Liver (tissue), 3 donors: Measurements from ENCODE around the gene TMEM255A.

ENCODE experiments used
- EGR1 ChIP-seq, 2 donors: IDR thresholded peaks; 2 replicates each; pipeline ENCODE4 v1.6.1; 2016 to 2018; ENCODE audit warnings: antibody characterized with exemption in 2 of 2, low read depth in 2 of 2
- GABPA ChIP-seq, 2 donors: IDR thresholded peaks in 1 of 2; conservative IDR thresholded peaks in 1 of 2; 2 replicates each; pipeline ENCODE4 v1.6.1; 2016; ENCODE audit warnings: antibody characterized with exemption in 2 of 2, mild to moderate bottlenecking in 1 of 2, moderate library complexity in 1 of 2
- HNF4G ChIP-seq: IDR thresholded peaks from 2 replicates; pipeline ENCODE4 v1.6.1; 2016; ENCODE audit warnings: antibody characterized with exemption
- SP1 ChIP-seq: IDR thresholded peaks from 2 replicates; pipeline ENCODE4 v1.6.1; 2018; ENCODE audit warnings: antibody characterized with exemption, mild to moderate bottlenecking
- TF ChIP-seq, protein P1 (sequence below): IDR thresholded peaks from 2 replicates; pipeline ENCODE4 v1.6.1; 2016; ENCODE audit warnings: antibody characterized with exemption, mild to moderate bottlenecking
- TF ChIP-seq, protein P2 (sequence below): fragments of 150-350 bp; IDR thresholded peaks from 2 replicates; pipeline ENCODE4 v1.5.1; 2017; ENCODE audit warnings: improper control_type of control experiment, low read depth, low read length; ENCODE audit not compliant: missing input control
- donor health status: healthy.
- donor health status: healthy.

DNA sequence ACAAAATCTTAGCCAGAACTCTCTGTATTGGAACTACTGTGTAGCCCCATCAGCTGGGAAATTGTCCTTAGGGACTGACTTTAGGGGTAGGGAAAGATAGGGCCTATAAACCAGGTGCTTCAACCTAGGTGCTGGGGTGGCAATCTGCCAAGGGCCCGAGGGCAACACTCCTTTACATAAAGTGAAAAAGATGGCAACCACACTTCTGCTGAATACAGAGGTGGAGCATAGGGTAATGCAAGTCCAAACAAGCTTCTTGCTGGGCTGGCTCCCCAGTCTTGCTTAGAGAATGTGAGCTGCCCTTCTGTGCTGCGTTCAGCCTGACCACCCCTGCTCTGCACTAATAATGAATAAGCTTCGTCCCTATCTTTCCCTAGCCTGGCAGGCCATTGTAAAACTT lies 50.9 kb downstream of the TMEM255A start:
- TF ChIP-seq, protein P1, sequence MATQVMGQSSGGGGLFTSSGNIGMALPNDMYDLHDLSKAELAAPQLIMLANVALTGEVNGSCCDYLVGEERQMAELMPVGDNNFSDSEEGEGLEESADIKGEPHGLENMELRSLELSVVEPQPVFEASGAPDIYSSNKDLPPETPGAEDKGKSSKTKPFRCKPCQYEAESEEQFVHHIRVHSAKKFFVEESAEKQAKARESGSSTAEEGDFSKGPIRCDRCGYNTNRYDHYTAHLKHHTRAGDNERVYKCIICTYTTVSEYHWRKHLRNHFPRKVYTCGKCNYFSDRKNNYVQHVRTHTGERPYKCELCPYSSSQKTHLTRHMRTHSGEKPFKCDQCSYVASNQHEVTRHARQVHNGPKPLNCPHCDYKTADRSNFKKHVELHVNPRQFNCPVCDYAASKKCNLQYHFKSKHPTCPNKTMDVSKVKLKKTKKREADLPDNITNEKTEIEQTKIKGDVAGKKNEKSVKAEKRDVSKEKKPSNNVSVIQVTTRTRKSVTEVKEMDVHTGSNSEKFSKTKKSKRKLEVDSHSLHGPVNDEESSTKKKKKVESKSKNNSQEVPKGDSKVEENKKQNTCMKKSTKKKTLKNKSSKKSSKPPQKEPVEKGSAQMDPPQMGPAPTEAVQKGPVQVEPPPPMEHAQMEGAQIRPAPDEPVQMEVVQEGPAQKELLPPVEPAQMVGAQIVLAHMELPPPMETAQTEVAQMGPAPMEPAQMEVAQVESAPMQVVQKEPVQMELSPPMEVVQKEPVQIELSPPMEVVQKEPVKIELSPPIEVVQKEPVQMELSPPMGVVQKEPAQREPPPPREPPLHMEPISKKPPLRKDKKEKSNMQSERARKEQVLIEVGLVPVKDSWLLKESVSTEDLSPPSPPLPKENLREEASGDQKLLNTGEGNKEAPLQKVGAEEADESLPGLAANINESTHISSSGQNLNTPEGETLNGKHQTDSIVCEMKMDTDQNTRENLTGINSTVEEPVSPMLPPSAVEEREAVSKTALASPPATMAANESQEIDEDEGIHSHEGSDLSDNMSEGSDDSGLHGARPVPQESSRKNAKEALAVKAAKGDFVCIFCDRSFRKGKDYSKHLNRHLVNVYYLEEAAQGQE: no peak
- TF ChIP-seq, protein P2, sequence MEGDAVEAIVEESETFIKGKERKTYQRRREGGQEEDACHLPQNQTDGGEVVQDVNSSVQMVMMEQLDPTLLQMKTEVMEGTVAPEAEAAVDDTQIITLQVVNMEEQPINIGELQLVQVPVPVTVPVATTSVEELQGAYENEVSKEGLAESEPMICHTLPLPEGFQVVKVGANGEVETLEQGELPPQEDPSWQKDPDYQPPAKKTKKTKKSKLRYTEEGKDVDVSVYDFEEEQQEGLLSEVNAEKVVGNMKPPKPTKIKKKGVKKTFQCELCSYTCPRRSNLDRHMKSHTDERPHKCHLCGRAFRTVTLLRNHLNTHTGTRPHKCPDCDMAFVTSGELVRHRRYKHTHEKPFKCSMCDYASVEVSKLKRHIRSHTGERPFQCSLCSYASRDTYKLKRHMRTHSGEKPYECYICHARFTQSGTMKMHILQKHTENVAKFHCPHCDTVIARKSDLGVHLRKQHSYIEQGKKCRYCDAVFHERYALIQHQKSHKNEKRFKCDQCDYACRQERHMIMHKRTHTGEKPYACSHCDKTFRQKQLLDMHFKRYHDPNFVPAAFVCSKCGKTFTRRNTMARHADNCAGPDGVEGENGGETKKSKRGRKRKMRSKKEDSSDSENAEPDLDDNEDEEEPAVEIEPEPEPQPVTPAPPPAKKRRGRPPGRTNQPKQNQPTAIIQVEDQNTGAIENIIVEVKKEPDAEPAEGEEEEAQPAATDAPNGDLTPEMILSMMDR: no peak
- TF ChIP-seq SP1: no peak
- no peak for TF ChIP-seq HNF4G
- no peak for TF ChIP-seq GABPA (IDR thresholded peaks at IDR 0.05 in 1 of 2, conservative IDR thresholded peaks at IDR 0.05 in 1 of 2)
- TF ChIP-seq EGR1 (IDR thresholded peaks at IDR 0.05; ENCODE audit: low read depth in 2 of 2): no peak
